ENCODE results near the gene EIPR1.

Gene EIPR1

GRCh38 chr2:3179208-3179607, 198.4 kb downstream of the EIPR1 start:
- Histone ChIP-seq H3K27ac (ENCODE audit: low read depth, low read length) (no peak overlapping the region), H3K4me2 (ENCODE audit: low read depth, low read length, poor library complexity, severe bottlenecking) (no peak overlapping the region), H3K9me2 (replicated peaks; ENCODE audit: insufficient read depth, low read length) (no peaks in the 10 kb centered on the region), H4K20me1 (ENCODE audit: low read depth, low read length) (no peaks in the 10 kb centered on the region), H3K9ac (ENCODE audit: low read length) (no peak overlapping the region), H3K27me3 (ENCODE audit: low read length) (no peaks in the 10 kb centered on the region), H3K79me2 (ENCODE audit: insufficient read depth, low read length) (no peaks in the 10 kb centered on the region), H3K36me3 (ENCODE audit: low read length) (no peaks in the 10 kb centered on the region), H3K4me3 (ENCODE audit: insufficient read depth, low read length, poor library complexity, severe bottlenecking) (no peak overlapping the region), H3K9me3 (ENCODE audit: insufficient read depth, low read length) (no peaks in the 10 kb centered on the region), H3F3A (ENCODE audit: insufficient read depth) (no peaks in the 10 kb centered on the region), H2AFZ (ENCODE audit: low read depth, low read length, severe bottlenecking) (no peak overlapping the region)
- TF ChIP-seq EZH2phosphoT487 (conservative IDR thresholded peaks at IDR 0.05; ENCODE audit: low read length) (no peak), CTCF (IDR thresholded peaks at IDR 0.05; ENCODE audit: insufficient read depth, low read length, poor library complexity, severe bottlenecking) (no peak)

GRCh38 chr2:3178578-3179031, 199.0 kb downstream of the EIPR1 start:
- Histone ChIP-seq H2AFZ (ENCODE audit: low read depth, low read length, severe bottlenecking) (no peak overlapping the region), H3K9me3 (ENCODE audit: insufficient read depth, low read length) (no peaks in the 10 kb centered on the region), H3F3A (ENCODE audit: insufficient read depth) (no peaks in the 10 kb centered on the region), H4K20me1 (ENCODE audit: low read depth, low read length) (no peaks in the 10 kb centered on the region), H3K36me3 (ENCODE audit: low read length) (no peaks in the 10 kb centered on the region), H3K79me2 (ENCODE audit: insufficient read depth, low read length) (no peaks in the 10 kb centered on the region), H3K4me3 (ENCODE audit: insufficient read depth, low read length, poor library complexity, severe bottlenecking) (no peak overlapping the region), H3K27ac (ENCODE audit: low read depth, low read length) (no peak overlapping the region), H3K27me3 (ENCODE audit: low read length) (no peaks in the 10 kb centered on the region), H3K4me2 (ENCODE audit: low read depth, low read length, poor library complexity, severe bottlenecking) (no peak overlapping the region), H3K9me2 (replicated peaks; ENCODE audit: insufficient read depth, low read length) (no peaks in the 10 kb centered on the region), H3K9ac (ENCODE audit: low read length) (no peak overlapping the region)
- TF ChIP-seq EZH2phosphoT487 (conservative IDR thresholded peaks at IDR 0.05; ENCODE audit: low read length) (no peak), CTCF (IDR thresholded peaks at IDR 0.05; ENCODE audit: insufficient read depth, low read length, poor library complexity, severe bottlenecking) (no peak)

GRCh38 chr2:3177891-3178577, 199.6 kb downstream of the EIPR1 start:
- H3K9me3 ChIP-seq (ENCODE audit: insufficient read depth, low read length): no peaks in the 10 kb centered on the region
- no peak overlapping the region for H3K27ac ChIP-seq (ENCODE audit: low read depth, low read length)
- no peaks in the 10 kb centered on the region for H4K20me1 ChIP-seq (ENCODE audit: low read depth, low read length)
- no peaks in the 10 kb centered on the region for H3K79me2 ChIP-seq (ENCODE audit: insufficient read depth, low read length)
- TF ChIP-seq CTCF (IDR thresholded peaks at IDR 0.05; ENCODE audit: insufficient read depth, low read length, poor library complexity, severe bottlenecking) (no peak), EZH2phosphoT487 (conservative IDR thresholded peaks at IDR 0.05; ENCODE audit: low read length) (no peak)
- H3K36me3 ChIP-seq (ENCODE audit: low read length): no peaks in the 10 kb centered on the region
- H3K4me2 ChIP-seq (ENCODE audit: low read depth, low read length, poor library complexity, severe bottlenecking): no peak overlapping the region
- H2AFZ ChIP-seq (ENCODE audit: low read depth, low read length, severe bottlenecking): no peak overlapping the region
- H3F3A ChIP-seq (ENCODE audit: insufficient read depth): no peaks in the 10 kb centered on the region
- H3K27me3 ChIP-seq (ENCODE audit: low read length): no peaks in the 10 kb centered on the region
- no peak overlapping the region for H3K9ac ChIP-seq (ENCODE audit: low read length)
- H3K9me2 ChIP-seq (replicated peaks; ENCODE audit: insufficient read depth, low read length): no peaks in the 10 kb centered on the region
- no peak overlapping the region for H3K4me3 ChIP-seq (ENCODE audit: insufficient read depth, low read length, poor library complexity, severe bottlenecking)
